Uterus (tissue), 4 donors: ENCODE measurements around the gene BTC. TPM values are rescaled to one million over a fixed set of nuclear protein-coding genes. Genes with fewer than 3 reads are reported as not detected.
"Not testable (repeated sequence)": the region's sequence is repeated elsewhere in the genome, so short reads cannot be mapped to it uniquely, and the experiment has no call there.

Experiments
- DNase-seq, 2 donors: peaks; one replicate each; pipeline ENCODE4 v3.0.0-alpha.2; 2019 to 2020
- H3K27ac ChIP-seq, 2 donors: fragments of 200-600 bp; sonication (generic); 1 replicate in 1 of 2; 2 replicates in 1 of 2; pipeline ENCODE4 v1.5.1; 2016 to 2018
- H3K27me3 ChIP-seq, 2 donors: fragments of 200-600 bp; sonication (generic); one replicate each; pipeline ENCODE4 v1.5.1; 2018 to 2019; ENCODE audit warnings: control low read depth in 1 of 2
- H3K36me3 ChIP-seq, 2 donors: fragments of 200-600 bp; sonication (generic); one replicate each; pipeline ENCODE4 v1.5.1; 2019; ENCODE audit warnings: control low read depth in 1 of 2
- H3K4me1 ChIP-seq, 2 donors: fragments of 200-600 bp; sonication (generic); one replicate each; pipeline ENCODE4 v1.5.1; 2018 to 2019; ENCODE audit warnings: control low read depth in 1 of 2
- H3K4me3 ChIP-seq, 2 donors: fragments of 200-600 bp; sonication (generic); 1 replicate in 1 of 2; 2 replicates in 1 of 2; pipeline ENCODE4 v1.5.1; 2018 to 2019; ENCODE audit warnings: mild to moderate bottlenecking in 1 of 2
- H3K9me3 ChIP-seq, 2 donors: fragments of 200-600 bp; sonication (generic); one replicate each; pipeline ENCODE4 v1.5.1; 2019; ENCODE audit warnings: control low read depth in 1 of 2
- CTCF ChIP-seq, 4 experiments: fragments of 200-600 bp in 2 of 4; fragments of 450-650 bp in 2 of 4; sonication (generic) in 2 of 4; IDR thresholded peaks; one replicate each; pipeline ENCODE4 v1.5.1; 2016 to 2019; ENCODE audit warnings: antibody characterized with exemption in 4 of 4, mild to moderate bottlenecking in 2 of 4, moderate library complexity in 1 of 4
- POLR2A ChIP-seq, 2 donors: fragments of 450-650 bp; IDR thresholded peaks; one replicate each; pipeline ENCODE4 v1.6.1; 2016; ENCODE audit warnings: antibody characterized with exemption in 2 of 2, mild to moderate bottlenecking in 1 of 2, moderate library complexity in 1 of 2
- intact Hi-C: fragments of 100-400 bp; cut with DNase I; formaldehyde crosslinking; loops from one replicate; pipeline ENCODE4 v1.15.1; 2023; ENCODE audit warnings: low total_unique reads
- total RNA-seq, 4 donors: library from RNA; depleted of rRNA in 3 of 4; stranded (reverse); fragments of >200 nt in 3 of 4; gene quantifications; one replicate each; pipeline versions ENCODE4 v1.1.0 to v1.2.4, GENCODE V29; 2014 to 2023
- donor health status: DM: yes; HTN: yes; CAD: no.

Gene BTC
- total RNA-seq, 4 donors from 2014 or later: 0.26 to 3.0 (median 2.3) TPM

GRCh38 chr4:74714611-74715130, 79.7 kb downstream of the BTC start:
- no peak overlapping the region for H3K27ac ChIP-seq
- H3K4me1 ChIP-seq: no peaks in the 10 kb centered on the region
- no peak for DNase-seq
- H3K9me3 ChIP-seq: no peaks in the 10 kb centered on the region
- intact Hi-C loops: no loop called here
- H3K27me3 ChIP-seq: no peaks in the 10 kb centered on the region
- H3K4me3 ChIP-seq: no peak overlapping the region
- TF ChIP-seq POLR2A (IDR thresholded peaks at IDR 0.05) (no peak), CTCF (IDR thresholded peaks at IDR 0.05) (no peak)
- no peaks in the 10 kb centered on the region for H3K36me3 ChIP-seq

- H3K4me3 ChIP-seq, H3K4me1 ChIP-seq, H3K27me3 ChIP-seq, H3K27ac ChIP-seq, H3K36me3 ChIP-seq, intact Hi-C loops, DNase-seq, H3K9me3 ChIP-seq: not testable (repeated sequence)
These were observed 86.2 kb downstream of the BTC start for GRCh38 chr4:74708135-74708534.

Other genes starting within 250 kb of the BTC start
- 100 to 1,000 TPM in 1 of 4 donors, 10 to 100 TPM in 3; 22.6 to 116 (median 45.5) TPM for gene PARM1, start 138.6 kb upstream of the BTC start, total RNA-seq